HepG2 (cell line): ENCODE results near the gene KCNAB1. TPM values are rescaled to one million over a fixed set of nuclear protein-coding genes. Genes with fewer than 3 reads are reported as not detected.

ENCODE experiments used
- ATAC-seq: fragments of 200-7000 bp; cut with Tn5 transposase; 3 replicates; pipeline ENCODE4 v1.9.1; 2020; ENCODE audit warnings: mild to moderate bottlenecking, moderate library complexity
- BruUV-seq: library from RNA; stranded (reverse); fragments of 400-500 nt; replicated peaks from 2 replicates; lab custom pipeline; 2021; lab: Mats Ljungman, UMichigan
- CTCF ChIA-PET: fragments of 300-600 bp; formaldehyde crosslinking; extraction: SDS; loops from one replicate; lab custom pipeline; 2021; ENCODE audit warnings: low total read pairs, inconsistent platforms, low intra/inter-chr PET ratio; lab: Yijun Ruan, JAX
- POLR2A ChIA-PET: fragments of 350-600 bp; sonication (Branson Sonifier 250); formaldehyde crosslinking; loops from one replicate; lab custom pipeline; 2020; ENCODE audit warnings: antibody characterized with exemption, inconsistent platforms; lab: Yijun Ruan, JAX
- DNase-seq: peaks from one replicate; pipeline ENCODE4 v3.0.0-alpha.2; 2015; ENCODE audit warnings: low spot score
- FAIRE-seq: peaks from 3 replicates; lab custom pipeline; 2011; peaks lifted over from hg19 to GRCh38; lab: Jason Lieb, UNC
- H2AFZ ChIP-seq: one replicate; pipeline ENCODE4 v1.6.1; 2011; ENCODE audit warnings: low read length, inconsistent platforms
- H3K27ac ChIP-seq: fragments of 300-600 bp; 3 replicates; pipeline ENCODE4 v1.8.0; 2011; ENCODE audit warnings: mixed run types, mild to moderate bottlenecking, mixed read lengths, low read length, inconsistent platforms; ENCODE audit not compliant: insufficient read depth; ENCODE audit errors: extremely low read length
- H3K27me3 ChIP-seq, 2 experiments: fragments of 200-600 bp in 1 of 2; 2 replicates in 1 of 2; 3 replicates in 1 of 2; pipeline versions ENCODE4 v1.6.0 to v1.8.0; 2011; ENCODE audit warnings: low read length in 2 of 2, mild to moderate bottlenecking in 2 of 2, moderate library complexity in 2 of 2, inconsistent platforms in 1 of 2; ENCODE audit not compliant: insufficient read depth in 2 of 2, control insufficient read depth in 1 of 2
- H3K36me3 ChIP-seq, 2 experiments: fragments of 200-600 bp in 1 of 2; replicated peaks in 1 of 2; 2 replicates in 1 of 2; 3 replicates in 1 of 2; pipeline versions ENCODE4 v1.5.1 to v1.8.0; 2011; ENCODE audit warnings: low read length in 2 of 2, inconsistent platforms in 1 of 2; ENCODE audit not compliant: insufficient read depth in 2 of 2, control insufficient read depth in 1 of 2
- H3K4me1 ChIP-seq: 2 replicates; pipeline ENCODE4 v1.5.1; 2012; ENCODE audit warnings: low read length, inconsistent platforms; ENCODE audit not compliant: insufficient read depth
- H3K4me2 ChIP-seq: 2 replicates; pipeline ENCODE4 v1.6.0; 2011; ENCODE audit warnings: low read depth, low read length, inconsistent platforms
- H3K4me3 ChIP-seq, 3 experiments: fragments of 200-600 bp in 1 of 3; sonication (generic), shearing (Covaris generic) in 1 of 3; replicated peaks in 1 of 3; 2 replicates each; pipeline ENCODE4 v1.5.1; 2011 to 2016; ENCODE audit warnings: low read length in 3 of 3, inconsistent platforms in 2 of 3, low read depth in 2 of 3, mild to moderate bottlenecking in 2 of 3, control low read depth in 1 of 3, mixed read lengths in 1 of 3; ENCODE audit not compliant: insufficient read depth in 1 of 3
- H3K79me2 ChIP-seq: one replicate; pipeline ENCODE4 v1.6.1; 2011; ENCODE audit warnings: low read length, inconsistent platforms; ENCODE audit not compliant: insufficient read depth
- H3K9ac ChIP-seq: 2 replicates; pipeline ENCODE4 v1.6.0; 2011; ENCODE audit warnings: mild to moderate bottlenecking, low read depth, low read length, inconsistent platforms; ENCODE audit not compliant: insufficient read depth
- H3K9me3 ChIP-seq: 2 replicates; pipeline ENCODE4 v1.5.1; 2012; ENCODE audit warnings: mild to moderate bottlenecking, low read length
- H4K20me1 ChIP-seq: 2 replicates; pipeline ENCODE4 v1.6.0; 2011; ENCODE audit warnings: inconsistent platforms, mild to moderate bottlenecking, low read length, moderate library complexity; ENCODE audit not compliant: insufficient read depth
- NFKBIZ ChIP-seq: IDR thresholded peaks from 2 replicates; pipeline ENCODE4 v1.6.1; 2018; ENCODE audit warnings: missing genetic modification reagents, missing compliant biosample characterization
- SMYD3 ChIP-seq: sonication (generic); formaldehyde crosslinking; IDR thresholded peaks from 2 replicates; pipeline ENCODE4 v1.8.1; 2023; ENCODE audit warnings: mild to moderate bottlenecking, missing genetic modification reagents
- TOE1 ChIP-seq: sonication (generic); formaldehyde crosslinking; IDR thresholded peaks from 2 replicates; pipeline ENCODE4 v1.4.0; 2020; ENCODE audit warnings: mild to moderate bottlenecking, missing genetic modification reagents
- ZMYM3 ChIP-seq: sonication (generic); formaldehyde crosslinking; IDR thresholded peaks from 2 replicates; pipeline ENCODE4 v1.5.1; 2020; ENCODE audit warnings: mild to moderate bottlenecking, missing genetic modification reagents
- ZNF883 ChIP-seq: sonication (generic); formaldehyde crosslinking; IDR thresholded peaks from 2 replicates; pipeline ENCODE4 v1.5.1; 2020; ENCODE audit warnings: mild to moderate bottlenecking, missing genetic modification reagents; ENCODE audit errors: not compliant biosample characterization
- ZSCAN9 ChIP-seq: IDR thresholded peaks from 2 replicates; pipeline ENCODE4 v1.6.1; 2016; ENCODE audit warnings: borderline replicate concordance
- WGBS: methylation state at CpG from one replicate; pipeline ENCODE4 v1.1.6; 2017; ENCODE audit warnings: low lambda C conversion rate; 5-methylcytosine and 5-hydroxymethylcytosine counted together
- in situ Hi-C: cut with HindIII; loops from 2 replicates; pipeline ENCODE4 v1.10.0; 2017; ENCODE audit warnings: low pct_unique_long_range_greater_than_20kb; ENCODE audit not compliant: extremely low pct_ligation_motif_present
- intact Hi-C: fragments of 100-400 bp; cut with micrococcal nuclease; formaldehyde crosslinking; loops from one replicate; pipeline ENCODE4 v1.10.0; 2022; ENCODE audit not compliant: unreplicated experiment
- polyA plus RNA-seq, 8 experiments: library from polyadenylated mRNA; depleted of rRNA in 3 of 8; stranded (reverse) in 7 of 8; unstranded in 1 of 8; fragments of >200 nt; fragmentation: Illumina TruSeq in 4 of 8; extraction: Trizol in 4 of 8; gene quantifications; 2 replicates each; pipeline versions ENCODE4 v1.2.1 to v1.2.3, GENCODE V29; 2011 to 2016; ENCODE audit warnings: low read depth in 4 of 8, missing spikeins in 1 of 8, mixed read lengths in 1 of 8; ENCODE audit not compliant: insufficient read depth in 1 of 8
- total RNA-seq, 5 experiments: library from RNA; depleted of rRNA; stranded (reverse); fragments of >200 nt; fragmentation: Illumina TruSeq; extraction: Trizol; gene quantifications; 2 replicates each; pipeline ENCODE4 v1.2.3, GENCODE V29; 2016; ENCODE audit warnings: low read depth in 1 of 5
- TF ChIP-seq, protein P1 (sequence below): sonication (generic); formaldehyde crosslinking; IDR thresholded peaks from 2 replicates; pipeline ENCODE4 v1.5.0; 2020; ENCODE audit warnings: missing genetic modification reagents, mild to moderate bottlenecking, borderline replicate concordance
- TF ChIP-seq, protein P2 (sequence below): IDR thresholded peaks from 2 replicates; pipeline ENCODE4 v1.6.1; 2016; ENCODE audit warnings: missing biosample characterization, missing genetic modification reagents, low read depth
- TF ChIP-seq, protein P3 (sequence below): sonication (generic); formaldehyde crosslinking; IDR thresholded peaks from 2 replicates; pipeline ENCODE4 v1.8.0; 2022; ENCODE audit warnings: missing genetic modification reagents, mild to moderate bottlenecking, borderline replicate concordance
- TF ChIP-seq, protein P4 (sequence below): sonication (generic); formaldehyde crosslinking; IDR thresholded peaks from 2 replicates; pipeline ENCODE4 v1.4.0; 2020; ENCODE audit warnings: missing genetic modification reagents
- TF ChIP-seq, protein P5 (sequence below): IDR thresholded peaks from 2 replicates; pipeline ENCODE4 v1.4.0; 2020; ENCODE audit warnings: mild to moderate bottlenecking, missing genetic modification reagents
- TF ChIP-seq, protein P6 (sequence below): sonication (generic); formaldehyde crosslinking; IDR thresholded peaks from 2 replicates; pipeline ENCODE4 v1.8.1; 2023; ENCODE audit warnings: mild to moderate bottlenecking, inconsistent platforms, moderate library complexity, missing genetic modification reagents, borderline replicate concordance
- TF ChIP-seq, protein P7 (sequence below): sonication (generic); formaldehyde crosslinking; IDR thresholded peaks from 2 replicates; pipeline ENCODE4 v1.5.1; 2020; ENCODE audit warnings: mild to moderate bottlenecking, missing genetic modification reagents

Gene KCNAB1
- total and polyA plus RNA-seq, 2 of the 13 experiments (the other 11 are each of a cell fraction or from before 2014, with no cell fraction given) = not detected

DNA sequence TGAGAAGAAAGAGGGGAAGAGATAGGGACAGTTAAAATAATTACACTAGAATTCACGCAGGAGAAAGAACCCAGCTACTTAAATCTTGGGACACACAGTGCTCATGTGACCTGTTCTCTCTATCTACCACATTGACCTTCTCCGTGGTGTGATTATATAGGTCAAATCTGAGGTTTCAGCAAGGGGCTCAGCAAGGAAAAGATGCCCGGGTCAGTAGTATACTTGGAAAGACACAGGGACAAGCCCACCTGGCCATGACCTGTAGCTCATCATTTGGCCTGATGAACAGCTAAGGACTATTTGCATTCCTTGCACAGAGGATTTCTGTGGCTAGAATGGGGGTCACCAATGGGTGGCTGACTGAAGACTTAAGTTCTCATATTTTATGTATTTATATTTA, 362.6 kb downstream of the KCNAB1 start:
- H3K27me3 ChIP-seq = no peaks in the 10 kb centered on the region
- DNase-seq = no peak
- no peak for ATAC-seq
- ChIA-PET POLR2A (no interaction called here), CTCF (no interaction called here)
- intact Hi-C loops (no loop called here), in situ Hi-C loops (no loop called here)
- no TSS peak for BruUV-seq
- FAIRE-seq = no peak
- no peaks in the 10 kb centered on the region for H3K4me1 ChIP-seq
- no peak overlapping the region for H2AFZ ChIP-seq
- H3K36me3 ChIP-seq = no peaks in the 10 kb centered on the region
- no peaks in the 10 kb centered on the region for H3K9me3 ChIP-seq
- no peak overlapping the region for H3K4me3 ChIP-seq
- H3K27ac ChIP-seq = no peak overlapping the region
- no peak overlapping the region for H3K9ac ChIP-seq
- 16% methylated on average over 3 of the region's 3 CpGs for WGBS
- no peak overlapping the region for H3K4me2 ChIP-seq
- H3K79me2 ChIP-seq = no peaks in the 10 kb centered on the region
- H4K20me1 ChIP-seq = no peaks in the 10 kb centered on the region
- TF ChIP-seq, protein P1, sequence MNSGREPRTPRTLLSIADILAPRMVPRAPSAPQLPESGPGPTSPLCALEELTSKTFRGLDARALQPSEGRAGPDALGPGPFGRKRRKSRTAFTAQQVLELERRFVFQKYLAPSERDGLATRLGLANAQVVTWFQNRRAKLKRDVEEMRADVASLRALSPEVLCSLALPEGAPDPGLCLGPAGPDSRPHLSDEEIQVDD (CRISPR knock-in tag) = no peak
- TF ChIP-seq ZSCAN9 (CRISPR knock-in tag) (no peak), TOE1 (CRISPR knock-in tag) (no peak), SMYD3 (CRISPR knock-in tag) (no peak), ZMYM3 (CRISPR knock-in tag) (no peak), NFKBIZ (CRISPR knock-in tag) (no peak), ZNF883 (CRISPR knock-in tag) (no peak)
- TF ChIP-seq, protein P2, sequence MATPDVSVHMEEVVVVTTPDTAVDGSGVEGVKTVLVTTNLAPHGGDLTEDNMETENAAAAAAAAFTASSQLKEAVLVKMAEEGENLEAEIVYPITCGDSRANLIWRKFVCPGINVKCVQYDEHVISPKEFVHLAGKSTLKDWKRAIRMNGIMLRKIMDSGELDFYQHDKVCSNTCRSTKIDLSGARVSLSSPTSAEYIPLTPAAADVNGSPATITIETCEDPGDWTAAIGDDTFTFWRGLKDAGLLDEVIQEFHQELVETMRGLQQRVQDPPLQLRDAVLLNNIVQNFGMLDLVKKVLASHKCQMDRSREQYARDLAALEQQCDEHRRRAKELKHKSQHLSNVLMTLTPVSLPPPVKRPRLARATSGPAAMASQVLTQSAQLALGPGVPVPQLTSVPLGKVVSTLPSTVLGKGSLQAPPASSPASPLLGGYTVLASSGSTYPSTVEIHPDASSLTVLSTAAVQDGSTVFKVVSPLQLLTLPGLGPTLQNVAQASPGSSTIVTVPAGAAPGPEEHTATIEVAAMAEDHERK (CRISPR knock-in tag) = no peak
- TF ChIP-seq, protein P3, sequence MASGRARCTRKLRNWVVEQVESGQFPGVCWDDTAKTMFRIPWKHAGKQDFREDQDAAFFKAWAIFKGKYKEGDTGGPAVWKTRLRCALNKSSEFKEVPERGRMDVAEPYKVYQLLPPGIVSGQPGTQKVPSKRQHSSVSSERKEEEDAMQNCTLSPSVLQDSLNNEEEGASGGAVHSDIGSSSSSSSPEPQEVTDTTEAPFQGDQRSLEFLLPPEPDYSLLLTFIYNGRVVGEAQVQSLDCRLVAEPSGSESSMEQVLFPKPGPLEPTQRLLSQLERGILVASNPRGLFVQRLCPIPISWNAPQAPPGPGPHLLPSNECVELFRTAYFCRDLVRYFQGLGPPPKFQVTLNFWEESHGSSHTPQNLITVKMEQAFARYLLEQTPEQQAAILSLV (CRISPR knock-in tag) = no peak
- TF ChIP-seq, protein P4, sequence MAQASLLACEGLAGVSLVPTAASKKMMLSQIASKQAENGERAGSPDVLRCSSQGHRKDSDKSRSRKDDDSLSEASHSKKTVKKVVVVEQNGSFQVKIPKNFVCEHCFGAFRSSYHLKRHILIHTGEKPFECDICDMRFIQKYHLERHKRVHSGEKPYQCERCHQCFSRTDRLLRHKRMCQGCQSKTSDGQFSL (CRISPR knock-in tag) = no peak
- TF ChIP-seq, protein P5, sequence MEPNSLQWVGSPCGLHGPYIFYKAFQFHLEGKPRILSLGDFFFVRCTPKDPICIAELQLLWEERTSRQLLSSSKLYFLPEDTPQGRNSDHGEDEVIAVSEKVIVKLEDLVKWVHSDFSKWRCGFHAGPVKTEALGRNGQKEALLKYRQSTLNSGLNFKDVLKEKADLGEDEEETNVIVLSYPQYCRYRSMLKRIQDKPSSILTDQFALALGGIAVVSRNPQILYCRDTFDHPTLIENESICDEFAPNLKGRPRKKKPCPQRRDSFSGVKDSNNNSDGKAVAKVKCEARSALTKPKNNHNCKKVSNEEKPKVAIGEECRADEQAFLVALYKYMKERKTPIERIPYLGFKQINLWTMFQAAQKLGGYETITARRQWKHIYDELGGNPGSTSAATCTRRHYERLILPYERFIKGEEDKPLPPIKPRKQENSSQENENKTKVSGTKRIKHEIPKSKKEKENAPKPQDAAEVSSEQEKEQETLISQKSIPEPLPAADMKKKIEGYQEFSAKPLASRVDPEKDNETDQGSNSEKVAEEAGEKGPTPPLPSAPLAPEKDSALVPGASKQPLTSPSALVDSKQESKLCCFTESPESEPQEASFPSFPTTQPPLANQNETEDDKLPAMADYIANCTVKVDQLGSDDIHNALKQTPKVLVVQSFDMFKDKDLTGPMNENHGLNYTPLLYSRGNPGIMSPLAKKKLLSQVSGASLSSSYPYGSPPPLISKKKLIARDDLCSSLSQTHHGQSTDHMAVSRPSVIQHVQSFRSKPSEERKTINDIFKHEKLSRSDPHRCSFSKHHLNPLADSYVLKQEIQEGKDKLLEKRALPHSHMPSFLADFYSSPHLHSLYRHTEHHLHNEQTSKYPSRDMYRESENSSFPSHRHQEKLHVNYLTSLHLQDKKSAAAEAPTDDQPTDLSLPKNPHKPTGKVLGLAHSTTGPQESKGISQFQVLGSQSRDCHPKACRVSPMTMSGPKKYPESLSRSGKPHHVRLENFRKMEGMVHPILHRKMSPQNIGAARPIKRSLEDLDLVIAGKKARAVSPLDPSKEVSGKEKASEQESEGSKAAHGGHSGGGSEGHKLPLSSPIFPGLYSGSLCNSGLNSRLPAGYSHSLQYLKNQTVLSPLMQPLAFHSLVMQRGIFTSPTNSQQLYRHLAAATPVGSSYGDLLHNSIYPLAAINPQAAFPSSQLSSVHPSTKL (CRISPR knock-in tag) = no peak
- TF ChIP-seq, protein P6, sequence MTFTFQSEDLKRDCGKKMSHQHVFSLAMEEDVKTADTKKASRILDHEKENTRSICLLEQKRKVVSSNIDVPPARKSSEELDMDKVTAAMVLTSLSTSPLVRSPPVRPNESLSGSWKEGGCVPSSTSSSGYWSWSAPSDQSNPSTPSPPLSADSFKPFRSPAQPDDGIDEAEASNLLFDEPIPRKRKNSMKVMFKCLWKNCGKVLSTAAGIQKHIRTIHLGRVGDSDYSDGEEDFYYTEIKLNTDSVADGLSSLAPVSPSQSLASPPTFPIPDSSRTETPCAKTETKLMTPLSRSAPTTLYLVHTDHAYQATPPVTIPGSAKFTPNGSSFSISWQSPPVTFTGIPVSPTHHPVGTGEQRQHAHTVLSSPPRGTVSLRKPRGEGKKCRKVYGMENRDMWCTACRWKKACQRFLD = no peak
- TF ChIP-seq, protein P7, sequence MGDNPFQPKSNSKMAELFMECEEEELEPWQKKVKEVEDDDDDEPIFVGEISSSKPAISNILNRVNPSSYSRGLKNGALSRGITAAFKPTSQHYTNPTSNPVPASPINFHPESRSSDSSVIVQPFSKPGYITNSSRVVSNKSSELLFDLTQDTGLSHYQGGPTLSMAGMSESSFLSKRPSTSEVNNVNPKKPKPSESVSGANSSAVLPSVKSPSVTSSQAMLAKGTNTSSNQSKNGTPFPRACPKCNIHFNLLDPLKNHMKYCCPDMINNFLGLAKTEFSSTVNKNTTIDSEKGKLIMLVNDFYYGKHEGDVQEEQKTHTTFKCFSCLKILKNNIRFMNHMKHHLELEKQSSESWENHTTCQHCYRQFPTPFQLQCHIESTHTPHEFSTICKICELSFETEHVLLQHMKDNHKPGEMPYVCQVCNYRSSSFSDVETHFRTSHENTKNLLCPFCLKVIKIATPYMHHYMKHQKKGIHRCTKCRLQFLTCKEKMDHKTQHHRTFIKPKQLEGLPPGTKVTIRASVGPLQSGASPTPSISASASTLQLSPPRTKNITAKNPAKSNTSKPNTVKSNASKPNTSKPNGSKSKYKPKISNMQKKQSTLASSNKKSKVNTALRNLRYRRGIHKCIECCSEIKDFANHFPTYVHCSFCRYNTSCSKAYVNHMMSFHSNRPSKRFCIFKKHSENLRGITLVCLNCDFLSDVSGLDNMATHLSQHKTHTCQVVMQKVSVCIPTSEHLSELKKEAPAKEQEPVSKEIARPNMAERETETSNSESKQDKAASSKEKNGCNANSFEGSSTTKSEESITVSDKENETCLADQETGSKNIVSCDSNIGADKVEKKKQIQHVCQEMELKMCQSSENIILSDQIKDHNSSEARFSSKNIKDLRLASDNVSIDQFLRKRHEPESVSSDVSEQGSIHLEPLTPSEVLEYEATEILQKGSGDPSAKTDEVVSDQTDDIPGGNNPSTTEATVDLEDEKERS (CRISPR knock-in tag) = no peak
